ENCODE measurements around the gene SLK.

SLK gene

DNA sequence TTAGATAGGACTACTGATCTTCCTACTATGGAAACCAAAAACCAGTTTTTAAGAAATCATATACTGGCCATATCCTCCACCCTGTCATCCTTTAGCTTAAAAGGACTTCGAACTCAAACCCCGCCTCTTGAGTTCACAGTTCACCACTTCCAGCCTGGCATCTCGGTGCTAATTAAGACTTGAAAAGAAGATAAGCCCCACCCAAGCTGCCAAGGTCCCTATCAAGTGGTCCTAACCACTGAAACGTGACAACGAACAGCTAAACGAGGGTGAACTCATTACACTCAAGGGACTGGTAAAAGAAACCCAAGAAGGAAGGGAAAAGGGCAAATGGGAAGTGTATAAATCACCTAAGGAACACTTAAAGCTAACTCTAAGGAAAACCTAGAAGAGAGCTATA is 102.7 kb downstream of the SLK start:
- TF ChIP-seq, protein P1, sequence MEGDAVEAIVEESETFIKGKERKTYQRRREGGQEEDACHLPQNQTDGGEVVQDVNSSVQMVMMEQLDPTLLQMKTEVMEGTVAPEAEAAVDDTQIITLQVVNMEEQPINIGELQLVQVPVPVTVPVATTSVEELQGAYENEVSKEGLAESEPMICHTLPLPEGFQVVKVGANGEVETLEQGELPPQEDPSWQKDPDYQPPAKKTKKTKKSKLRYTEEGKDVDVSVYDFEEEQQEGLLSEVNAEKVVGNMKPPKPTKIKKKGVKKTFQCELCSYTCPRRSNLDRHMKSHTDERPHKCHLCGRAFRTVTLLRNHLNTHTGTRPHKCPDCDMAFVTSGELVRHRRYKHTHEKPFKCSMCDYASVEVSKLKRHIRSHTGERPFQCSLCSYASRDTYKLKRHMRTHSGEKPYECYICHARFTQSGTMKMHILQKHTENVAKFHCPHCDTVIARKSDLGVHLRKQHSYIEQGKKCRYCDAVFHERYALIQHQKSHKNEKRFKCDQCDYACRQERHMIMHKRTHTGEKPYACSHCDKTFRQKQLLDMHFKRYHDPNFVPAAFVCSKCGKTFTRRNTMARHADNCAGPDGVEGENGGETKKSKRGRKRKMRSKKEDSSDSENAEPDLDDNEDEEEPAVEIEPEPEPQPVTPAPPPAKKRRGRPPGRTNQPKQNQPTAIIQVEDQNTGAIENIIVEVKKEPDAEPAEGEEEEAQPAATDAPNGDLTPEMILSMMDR (IDR thresholded peaks at IDR 0.05; ENCODE audit: insufficient read depth, missing control alignments) = no peak
- DNase-seq (ENCODE audit: insufficient read length, low spot score) (no peak), FAIRE-seq (no peak)

DNA sequence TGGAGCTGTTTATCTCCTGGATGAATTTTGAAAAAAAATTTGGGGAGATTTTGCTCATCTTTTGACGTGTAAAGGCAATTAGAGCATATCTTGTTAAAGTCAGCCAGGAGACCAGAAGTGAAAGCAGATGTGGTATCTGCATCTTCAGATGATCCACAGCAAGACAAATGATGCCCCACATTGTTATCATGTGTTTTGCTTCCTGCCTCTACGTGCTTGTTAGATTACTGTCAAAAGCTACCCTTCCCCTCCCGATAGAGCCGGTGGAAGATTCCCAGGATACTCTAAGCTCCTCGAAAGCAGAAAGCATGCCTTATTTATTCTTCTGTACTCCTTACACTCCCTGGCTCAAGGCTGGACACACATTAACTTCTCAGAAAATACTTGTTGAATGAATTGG is 105.8 kb downstream of the SLK start:
- no peak for FAIRE-seq
- DNase-seq (ENCODE audit: insufficient read length, low spot score) = no peak
- TF ChIP-seq, protein P1 (IDR thresholded peaks at IDR 0.05; ENCODE audit: insufficient read depth, missing control alignments) = no peak

DNA sequence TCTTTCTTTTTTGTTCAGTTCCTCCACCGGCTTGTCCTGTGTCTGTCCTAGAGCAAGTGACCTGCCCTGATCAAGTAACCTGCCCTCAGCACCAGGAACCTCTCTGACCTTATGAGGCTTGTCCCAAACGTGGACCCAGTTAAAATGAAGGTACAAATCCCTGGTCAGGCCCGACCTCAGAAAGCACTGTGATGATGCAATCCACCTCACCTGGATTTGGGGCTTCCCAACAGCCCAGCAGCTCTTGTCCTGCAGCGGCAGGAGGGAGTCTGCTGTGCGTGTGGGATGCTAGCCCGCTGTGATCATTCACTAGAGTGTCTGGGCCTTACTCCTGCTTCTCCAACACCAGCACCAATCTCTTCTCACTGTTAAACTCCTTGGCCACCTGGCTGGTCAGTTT is 107.6 kb downstream of the SLK start:
- no peak for DNase-seq (ENCODE audit: insufficient read length, low spot score)
- no peak for FAIRE-seq
- TF ChIP-seq, protein P1 (IDR thresholded peaks at IDR 0.05; ENCODE audit: insufficient read depth, missing control alignments) = no peak

DNA sequence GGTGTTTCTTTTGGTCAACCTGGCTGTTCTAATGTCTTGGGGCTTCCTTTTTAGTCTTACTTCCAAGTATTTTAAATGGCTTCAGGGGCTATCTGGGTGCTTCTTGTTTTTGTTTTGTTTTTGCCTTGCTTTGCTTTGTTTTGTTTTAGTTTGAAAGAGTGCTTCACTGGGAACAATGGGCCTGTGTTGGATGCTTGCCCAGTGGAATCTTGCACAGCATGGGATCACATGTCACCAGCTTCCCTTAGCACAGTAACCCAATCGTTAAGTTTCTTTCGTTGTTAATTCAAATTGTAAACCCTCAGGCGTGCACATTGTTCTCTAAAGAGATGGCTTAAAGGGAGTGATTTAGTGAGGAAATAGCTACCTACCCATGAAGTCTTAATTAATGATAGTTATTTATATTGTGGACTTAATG is 109.8 kb downstream of the SLK start:
- FAIRE-seq (no peak), DNase-seq (ENCODE audit: insufficient read length, low spot score) (no peak)
- TF ChIP-seq, protein P1 (IDR thresholded peaks at IDR 0.05; ENCODE audit: insufficient read depth, missing control alignments) = no peak

DNA sequence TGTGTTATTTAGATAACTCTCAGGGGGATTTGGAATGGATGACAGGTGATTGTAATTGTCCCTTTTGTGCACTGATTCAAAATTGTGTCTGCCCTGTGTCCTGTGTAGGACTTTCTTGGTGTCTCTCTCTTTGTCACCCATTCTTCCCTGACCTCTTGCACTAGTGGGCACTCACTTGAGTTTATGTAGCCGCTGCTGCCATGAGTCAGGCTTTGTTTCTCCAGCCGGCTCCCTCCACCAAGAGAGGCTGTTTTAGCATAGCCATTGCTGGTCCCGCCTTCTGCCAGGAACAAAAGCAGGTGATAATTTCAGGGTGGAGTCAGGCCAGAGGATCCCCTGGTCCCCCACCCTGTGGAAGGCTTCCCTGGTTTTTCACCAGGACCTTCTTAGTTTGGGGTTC is 110.3 kb downstream of the SLK start:
- TF ChIP-seq, protein P1 (IDR thresholded peaks at IDR 0.05; ENCODE audit: insufficient read depth, missing control alignments) = no peak
- no peak for FAIRE-seq
- DNase-seq (ENCODE audit: insufficient read length, low spot score) = no peak

DNA sequence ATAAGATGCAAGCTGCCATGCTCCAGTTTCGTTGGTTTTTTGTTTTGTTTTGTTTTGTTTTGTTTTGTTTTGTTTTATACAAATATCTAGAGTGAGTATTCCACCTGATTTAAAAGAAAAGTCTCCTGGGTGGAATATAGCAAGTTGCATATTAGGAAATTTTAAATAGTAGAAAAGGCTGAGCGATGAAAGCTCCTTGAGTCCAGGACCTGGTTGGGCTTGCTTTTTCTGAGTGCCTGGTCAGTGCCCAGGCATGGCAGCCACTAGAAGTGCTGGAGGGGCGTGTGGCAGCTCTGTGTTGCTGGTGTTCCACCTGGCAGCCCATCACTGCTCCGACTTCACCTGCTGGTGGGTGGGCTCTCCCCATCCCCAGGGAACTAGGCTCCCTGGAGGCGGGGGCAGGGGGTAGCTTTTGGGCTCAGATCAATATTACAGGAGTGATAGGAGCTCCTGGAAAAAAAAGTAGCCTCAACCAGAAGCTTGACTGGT is 110.8 kb downstream of the SLK start:
- FAIRE-seq (no peak), DNase-seq (ENCODE audit: insufficient read length, low spot score) (no peak)
- TF ChIP-seq, protein P1 (IDR thresholded peaks at IDR 0.05; ENCODE audit: insufficient read depth, missing control alignments) = no peak

Data from D721Med (cell line).